Natural killer cell (primary cell): ENCODE measurements around the gene RHOBTB1. TPM values are rescaled to one million over a fixed set of nuclear protein-coding genes. Genes with fewer than 3 reads are reported as not detected.

Source experiments
- ATAC-seq, 3 donors: fragments of 150-1000 bp in 2 of 3; fragments of 200-7000 bp in 1 of 3; cut with Tn5 transposase; 1 replicate in 1 of 3; 2 replicates in 2 of 3; pipeline ENCODE4 v1.10.0; 2021; ENCODE audit warnings: mild to moderate bottlenecking in 2 of 3, moderate library complexity in 2 of 3
- DNase-seq, 2 donors: peaks; one replicate each; pipeline versions ENCODE4 v3.0.0 to v3.0.0-alpha.2; 2013 to 2021; ENCODE audit warnings: mixed read lengths in 1 of 2
- H3K27ac ChIP-seq: one replicate; pipeline ENCODE4 v1.5.1; 2013; ENCODE audit warnings: mild to moderate bottlenecking, low read length
- H3K27me3 ChIP-seq: one replicate; pipeline ENCODE4 v1.6.1; 2013; ENCODE audit warnings: low read length; ENCODE audit not compliant: control insufficient read depth, insufficient read depth
- H3K36me3 ChIP-seq: one replicate; pipeline ENCODE4 v1.6.1; 2013; ENCODE audit warnings: low read length; ENCODE audit not compliant: control insufficient read depth, insufficient read depth
- H3K4me1 ChIP-seq: one replicate; pipeline ENCODE4 v1.6.1; 2013; ENCODE audit warnings: low read length; ENCODE audit not compliant: control insufficient read depth, insufficient read depth
- H3K4me3 ChIP-seq: one replicate; pipeline ENCODE4 v1.5.1; 2013; ENCODE audit warnings: low read length
- H3K9me3 ChIP-seq: one replicate; pipeline ENCODE4 v1.6.1; 2013; ENCODE audit warnings: low read length; ENCODE audit not compliant: control insufficient read depth, insufficient read depth
- H3K27ac Mint-ChIP-seq, 2 donors: one replicate each; pipeline ENCODE4 v1.8.0; 2022; ENCODE audit warnings: mild to moderate bottlenecking in 2 of 2, mixed read lengths in 2 of 2, moderate library complexity in 1 of 2
- H3K27me3 Mint-ChIP-seq, 2 donors: one replicate each; pipeline ENCODE4 v1.8.0; 2022; ENCODE audit warnings: low read depth in 2 of 2, mixed read lengths in 2 of 2
- H3K36me3 Mint-ChIP-seq: one replicate; pipeline ENCODE4 v1.8.0; 2022; ENCODE audit warnings: mixed read lengths
- H3K4me1 Mint-ChIP-seq, 2 donors: one replicate each; pipeline ENCODE4 v1.8.0; 2022; ENCODE audit warnings: mixed read lengths in 2 of 2
- H3K4me3 Mint-ChIP-seq: one replicate; pipeline ENCODE4 v1.8.0; 2022; ENCODE audit warnings: mild to moderate bottlenecking, moderate library complexity, mixed read lengths
- H3K9me3 Mint-ChIP-seq, 2 donors: one replicate each; pipeline ENCODE4 v1.8.0; 2022; ENCODE audit warnings: mixed read lengths in 2 of 2
- WGBS: methylation state at CpG from one replicate; pipeline ENCODE4 v1.1.7; 2013; ENCODE audit warnings: missing lambda C conversion rate; ENCODE audit not compliant: insufficient coverage; 5-methylcytosine and 5-hydroxymethylcytosine counted together
- intact Hi-C: fragments of 100-400 bp; cut with micrococcal nuclease; formaldehyde crosslinking; loops from one replicate; pipeline ENCODE4 v1.14.2; 2022
- total RNA-seq, 4 donors: library from RNA; stranded (reverse); fragments of 120-200 nt in 1 of 4; gene quantifications; one replicate each; pipeline versions ENCODE4 v1.2.3 to v1.2.4, GENCODE V29; 2013 to 2022
- TF ChIP-seq, protein P1 (sequence below): fragments of 200-600 bp; IDR thresholded peaks from one replicate; pipeline ENCODE4 v1.8.0; 2022; ENCODE audit warnings: antibody characterized with exemption

RHOBTB1 gene
- total RNA-seq, 3 donors from 2014 or later (not counting 1 experiment from before 2014, with no cell fraction given): 0.97 to 1.9 (median 1.1) TPM

DNA sequence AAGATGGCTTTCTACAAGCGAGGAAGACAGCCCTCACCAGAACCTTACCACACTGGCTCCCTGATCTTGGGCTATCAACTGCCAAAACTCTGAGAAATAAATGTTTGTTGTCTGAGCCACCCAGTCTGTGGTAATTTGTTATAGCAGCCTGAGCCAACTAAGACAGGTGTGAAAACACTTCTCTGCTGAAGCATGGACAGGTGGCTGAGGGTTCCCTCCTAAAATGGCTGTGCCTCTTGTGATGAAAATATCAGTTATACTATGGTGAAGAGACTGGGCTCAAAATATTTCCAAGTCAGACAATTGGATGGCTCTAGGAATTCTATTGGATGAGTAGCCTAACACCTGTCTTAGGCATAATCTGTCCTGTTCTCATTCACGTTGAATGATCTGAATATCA, 87.6 kb downstream of the RHOBTB1 start:
- TF ChIP-seq, protein P1, sequence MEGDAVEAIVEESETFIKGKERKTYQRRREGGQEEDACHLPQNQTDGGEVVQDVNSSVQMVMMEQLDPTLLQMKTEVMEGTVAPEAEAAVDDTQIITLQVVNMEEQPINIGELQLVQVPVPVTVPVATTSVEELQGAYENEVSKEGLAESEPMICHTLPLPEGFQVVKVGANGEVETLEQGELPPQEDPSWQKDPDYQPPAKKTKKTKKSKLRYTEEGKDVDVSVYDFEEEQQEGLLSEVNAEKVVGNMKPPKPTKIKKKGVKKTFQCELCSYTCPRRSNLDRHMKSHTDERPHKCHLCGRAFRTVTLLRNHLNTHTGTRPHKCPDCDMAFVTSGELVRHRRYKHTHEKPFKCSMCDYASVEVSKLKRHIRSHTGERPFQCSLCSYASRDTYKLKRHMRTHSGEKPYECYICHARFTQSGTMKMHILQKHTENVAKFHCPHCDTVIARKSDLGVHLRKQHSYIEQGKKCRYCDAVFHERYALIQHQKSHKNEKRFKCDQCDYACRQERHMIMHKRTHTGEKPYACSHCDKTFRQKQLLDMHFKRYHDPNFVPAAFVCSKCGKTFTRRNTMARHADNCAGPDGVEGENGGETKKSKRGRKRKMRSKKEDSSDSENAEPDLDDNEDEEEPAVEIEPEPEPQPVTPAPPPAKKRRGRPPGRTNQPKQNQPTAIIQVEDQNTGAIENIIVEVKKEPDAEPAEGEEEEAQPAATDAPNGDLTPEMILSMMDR: no peak
- H3K36me3 Mint-ChIP-seq: no peaks in the 10 kb centered on the region
- Histone ChIP-seq H3K27ac (no peak overlapping the region), H3K36me3 (no peaks in the 10 kb centered on the region), H3K4me1 (no peaks in the 10 kb centered on the region), H3K9me3 (no peaks in the 10 kb centered on the region), H3K27me3 (no peaks in the 10 kb centered on the region), H3K4me3 (no peak overlapping the region)
- H3K27ac Mint-ChIP-seq: no peak overlapping the region
- H3K4me3 Mint-ChIP-seq: no peak overlapping the region
- no peaks in the 10 kb centered on the region for H3K4me1 Mint-ChIP-seq
- no peaks in the 10 kb centered on the region for H3K9me3 Mint-ChIP-seq
- intact Hi-C loops: no loop called here
- ATAC-seq (no peak), DNase-seq (no peak)
- 95% methylated on average over 2 of the region's 2 CpGs for WGBS
- peaks cover 0 to 13% of the 10 kb centered on the region in 2 donors for H3K27me3 Mint-ChIP-seq

DNA sequence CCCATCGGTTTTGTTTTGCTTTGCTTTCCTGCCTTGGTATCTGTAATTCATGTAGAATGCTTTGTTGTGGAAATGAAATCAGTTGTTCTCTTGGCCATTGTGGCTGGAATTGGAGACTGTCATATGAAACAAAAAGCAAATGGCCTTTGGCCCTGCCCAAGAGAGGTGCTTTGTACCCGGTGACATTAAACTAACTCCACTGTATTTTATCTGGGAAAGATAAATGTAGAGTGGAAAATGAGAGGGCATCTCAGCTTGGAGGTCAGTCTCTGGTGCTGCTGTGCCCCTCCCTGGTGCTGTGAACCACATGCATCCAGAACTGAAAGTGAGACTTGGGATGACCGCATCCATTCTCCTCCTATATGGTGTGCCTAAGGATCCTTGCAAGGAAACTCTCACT, 90.3 kb downstream of the RHOBTB1 start:
- intact Hi-C loops: no loop called here
- Histone ChIP-seq H3K9me3 (no peaks in the 10 kb centered on the region), H3K4me1 (no peaks in the 10 kb centered on the region), H3K27me3 (no peaks in the 10 kb centered on the region), H3K27ac (no peak overlapping the region), H3K36me3 (no peaks in the 10 kb centered on the region), H3K4me3 (no peak overlapping the region)
- H3K9me3 Mint-ChIP-seq: no peaks in the 10 kb centered on the region
- H3K27me3 Mint-ChIP-seq: peaks cover 0 to 2% of the 10 kb centered on the region in 2 donors
- whole genome bisulfite sequencing: 92% methylated on average over 3 of the region's 3 CpGs
- no peaks in the 10 kb centered on the region for H3K4me1 Mint-ChIP-seq
- H3K27ac Mint-ChIP-seq: no peak overlapping the region
- TF ChIP-seq, protein P1: no peak
- H3K4me3 Mint-ChIP-seq: no peak overlapping the region
- DNase-seq (no peak), ATAC-seq (no peak)
- no peaks in the 10 kb centered on the region for H3K36me3 Mint-ChIP-seq

DNA sequence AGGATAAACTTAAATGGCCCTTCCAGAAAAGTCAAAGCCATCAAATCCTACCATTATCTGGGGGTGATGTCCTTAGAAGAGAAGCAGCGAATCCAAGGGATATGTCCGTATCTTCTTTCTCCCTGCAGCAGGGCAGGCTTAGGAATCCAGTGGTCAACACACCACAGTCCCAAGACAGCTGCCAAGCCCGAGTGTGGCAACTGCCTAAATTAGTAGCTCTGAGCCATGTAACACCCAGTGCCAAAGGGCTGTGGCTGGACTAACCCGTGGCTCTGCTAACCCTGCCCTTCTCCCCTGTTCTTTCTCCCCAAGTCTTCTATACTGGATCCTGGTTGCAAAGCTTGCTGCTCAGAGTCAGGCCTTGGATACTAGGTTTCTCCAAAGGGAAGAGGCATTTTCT, 90.9 kb downstream of the RHOBTB1 start:
- no peak overlapping the region for H3K27ac ChIP-seq
- H3K4me3 ChIP-seq: no peak overlapping the region
- Mint-ChIP-seq H3K4me3 (no peak overlapping the region), H3K27me3 (peaks cover 0 to 2% of the 10 kb centered on the region in 2 donors), H3K36me3 (no peaks in the 10 kb centered on the region), H3K9me3 (no peaks in the 10 kb centered on the region), H3K4me1 (no peaks in the 10 kb centered on the region), H3K27ac (no peak overlapping the region)
- intact Hi-C loops: no loop called here
- no peaks in the 10 kb centered on the region for H3K9me3 ChIP-seq
- no peaks in the 10 kb centered on the region for H3K27me3 ChIP-seq
- 91% methylated on average over 4 of the region's 4 CpGs for WGBS
- no peaks in the 10 kb centered on the region for H3K4me1 ChIP-seq
- DNase-seq (no peak), ATAC-seq (no peak)
- no peaks in the 10 kb centered on the region for H3K36me3 ChIP-seq
- TF ChIP-seq, protein P1: no peak

DNA sequence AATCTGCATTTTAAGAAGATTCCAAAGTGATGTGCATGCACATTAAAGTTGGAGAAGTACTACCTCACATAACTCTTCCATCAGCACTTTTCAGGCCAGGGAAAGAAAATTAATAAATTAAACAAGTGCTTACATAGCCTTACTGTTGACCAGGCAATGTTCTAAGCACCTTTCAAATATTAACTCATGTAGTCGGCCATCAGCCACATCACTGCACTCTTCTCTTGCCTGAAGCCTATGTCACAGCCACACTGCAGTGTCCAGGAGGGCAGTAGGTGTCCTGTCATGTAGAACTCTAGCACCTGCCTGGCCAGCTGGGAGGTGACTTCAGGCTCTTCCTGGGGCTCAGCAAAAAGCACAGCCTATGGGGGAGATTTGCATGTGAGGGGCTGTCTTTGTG, 94.2 kb downstream of the RHOBTB1 start:
- Histone ChIP-seq H3K36me3 (no peaks in the 10 kb centered on the region), H3K4me1 (no peaks in the 10 kb centered on the region), H3K27me3 (no peaks in the 10 kb centered on the region), H3K9me3 (no peaks in the 10 kb centered on the region), H3K4me3 (no peak overlapping the region), H3K27ac (no peak overlapping the region)
- no peaks in the 10 kb centered on the region for H3K36me3 Mint-ChIP-seq
- intact Hi-C loops: no loop called here
- no peak overlapping the region for H3K4me3 Mint-ChIP-seq
- no peaks in the 10 kb centered on the region for H3K4me1 Mint-ChIP-seq
- H3K27me3 Mint-ChIP-seq: peaks cover 0 to 2% of the 10 kb centered on the region in 2 donors
- no peak overlapping the region for H3K27ac Mint-ChIP-seq
- ATAC-seq: no peak
- no peak for DNase-seq
- H3K9me3 Mint-ChIP-seq: no peaks in the 10 kb centered on the region
- WGBS: 73% methylated on average over 1 of the region's 1 CpG
- TF ChIP-seq, protein P1: no peak
